Omental fat pad (tissue), 4 donors: ENCODE results near the gene MAGI1. TPM values are rescaled to one million over a fixed set of nuclear protein-coding genes. Genes with fewer than 3 reads are reported as not detected.

ENCODE experiments used
- ATAC-seq: fragments of 150-250 bp; one replicate; pipeline ENCODE4 v1.9.1; 2016; ENCODE audit warnings: mild to moderate bottlenecking, moderate library complexity; ENCODE audit not compliant: low FRiP score
- DNase-seq: peaks from one replicate; pipeline ENCODE4 v3.0.0-alpha.2; 2019; ENCODE audit warnings: low spot score
- CTCF ChIP-seq, 3 donors: fragments of 450-650 bp; IDR thresholded peaks; one replicate each; pipeline ENCODE4 v1.5.1; 2016 to 2017; ENCODE audit warnings: antibody characterized with exemption in 3 of 3, mild to moderate bottlenecking in 3 of 3, moderate library complexity in 2 of 3
- total RNA-seq, 4 donors: library from RNA; depleted of rRNA; stranded (reverse); fragments of >200 nt; gene quantifications; one replicate each; pipeline ENCODE4 v1.1.0, GENCODE V29; 2016

Gene MAGI1
- total RNA-seq, 4 donors from 2014 or later: 22.9 to 38.8 (median 34.3) TPM

- no peak for TF ChIP-seq CTCF (IDR thresholded peaks at IDR 0.05)
- ATAC-seq (no peak), DNase-seq (no peak)
These were observed 148.4 kb downstream of the MAGI1 start for GRCh38 chr3:65890328-65890727.

- DNase-seq: no peak
- TF ChIP-seq CTCF (IDR thresholded peaks at IDR 0.05): no peak
- ATAC-seq: no peak
These were observed 149.0 kb downstream of the MAGI1 start for GRCh38 chr3:65889707-65890099.

GRCh38 chr3:65888980-65889706 lies 149.6 kb downstream of the MAGI1 start:
- TF ChIP-seq CTCF (IDR thresholded peaks at IDR 0.05): no peak
- DNase-seq (no peak), ATAC-seq (peak; percentile 88)

- ATAC-seq: no peak
- TF ChIP-seq CTCF (IDR thresholded peaks at IDR 0.05): no peak
- DNase-seq: no peak
These were observed 150.5 kb downstream of the MAGI1 start for GRCh38 chr3:65888196-65888595.

GRCh38 chr3:65886391-65886790 lies 152.3 kb downstream of the MAGI1 start:
- TF ChIP-seq CTCF (IDR thresholded peaks at IDR 0.05): no peak
- ATAC-seq: no peak
- no peak for DNase-seq

- no peak for DNase-seq
- no peak for TF ChIP-seq CTCF (IDR thresholded peaks at IDR 0.05)
- ATAC-seq: no peak
These were observed 154.6 kb downstream of the MAGI1 start for GRCh38 chr3:65884071-65884470.

GRCh38 chr3:65883613-65884012 lies 155.1 kb downstream of the MAGI1 start:
- ATAC-seq (no peak), DNase-seq (no peak)
- no peak for TF ChIP-seq CTCF (IDR thresholded peaks at IDR 0.05)
